Right hindlimb (tissue), 1 donor: ENCODE measurements around the gene IRF2.

ENCODE experiments used
- DNase-seq: peaks from one replicate; pipeline ENCODE4 v3.0.0-alpha.2; 2018

IRF2 gene

DNA sequence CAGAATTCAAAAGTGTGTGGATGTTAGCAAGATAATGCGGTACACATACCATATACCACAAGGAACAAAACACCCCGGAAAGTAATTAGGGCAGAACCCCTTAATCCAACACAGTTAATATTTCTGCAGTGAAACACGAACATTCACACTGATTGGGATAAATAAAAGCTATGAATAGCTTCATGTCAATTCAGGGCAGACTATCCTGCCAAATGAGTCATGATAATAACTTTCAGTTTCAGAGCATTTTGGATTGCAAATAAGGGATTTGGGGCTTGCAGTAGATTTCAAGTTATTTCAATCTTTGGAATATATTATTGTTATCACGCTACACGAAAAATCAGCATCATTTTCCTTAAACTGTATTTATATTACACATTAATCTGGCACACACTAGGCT lies 24.3 kb downstream of the IRF2 start:
- DNase-seq, result no peak

DNA sequence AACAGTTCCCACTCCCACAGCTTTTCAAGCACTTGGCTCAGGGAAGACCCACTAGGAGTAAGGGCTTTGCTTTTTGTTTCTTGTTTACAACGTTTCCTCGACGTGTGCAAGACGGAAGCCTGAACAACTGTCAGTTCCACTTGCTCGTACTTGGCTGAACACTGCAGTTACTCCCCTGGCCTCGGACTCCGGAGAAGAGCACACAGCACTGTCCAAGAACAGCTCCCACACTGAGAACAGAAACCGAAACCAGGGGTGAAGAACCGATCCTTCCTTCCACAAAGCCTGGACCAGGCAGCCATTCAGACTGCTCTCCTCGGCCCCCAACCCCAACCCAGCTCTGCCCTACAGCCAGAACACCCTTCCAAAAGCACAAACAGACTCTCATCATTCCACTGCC lies 25.5 kb downstream of the IRF2 start:
- DNase-seq, result peak; percentile 80

GRCh38 chr4:184448141-184448540 lies 26.2 kb downstream of the IRF2 start:
- no peak for DNase-seq

DNA sequence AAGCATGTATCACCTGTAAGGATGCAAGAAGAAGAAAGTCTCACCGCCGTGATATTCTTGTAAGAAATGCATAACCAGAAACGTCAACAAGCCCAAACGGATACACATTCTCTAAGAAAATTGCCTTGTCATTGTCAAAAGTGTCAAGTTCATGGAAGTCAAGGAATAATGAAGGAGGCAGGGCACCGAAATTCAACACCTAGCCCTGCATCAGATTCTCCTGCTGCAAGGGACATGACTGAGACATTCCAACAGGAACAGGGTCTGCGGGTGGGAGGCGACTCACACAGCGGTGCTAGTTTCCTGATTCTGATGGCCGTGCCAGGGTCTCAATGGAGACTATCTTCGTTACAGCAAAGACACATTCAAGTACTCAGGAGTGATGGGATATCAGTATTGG lies 26.7 kb downstream of the IRF2 start:
- DNase-seq, result no peak

DNA sequence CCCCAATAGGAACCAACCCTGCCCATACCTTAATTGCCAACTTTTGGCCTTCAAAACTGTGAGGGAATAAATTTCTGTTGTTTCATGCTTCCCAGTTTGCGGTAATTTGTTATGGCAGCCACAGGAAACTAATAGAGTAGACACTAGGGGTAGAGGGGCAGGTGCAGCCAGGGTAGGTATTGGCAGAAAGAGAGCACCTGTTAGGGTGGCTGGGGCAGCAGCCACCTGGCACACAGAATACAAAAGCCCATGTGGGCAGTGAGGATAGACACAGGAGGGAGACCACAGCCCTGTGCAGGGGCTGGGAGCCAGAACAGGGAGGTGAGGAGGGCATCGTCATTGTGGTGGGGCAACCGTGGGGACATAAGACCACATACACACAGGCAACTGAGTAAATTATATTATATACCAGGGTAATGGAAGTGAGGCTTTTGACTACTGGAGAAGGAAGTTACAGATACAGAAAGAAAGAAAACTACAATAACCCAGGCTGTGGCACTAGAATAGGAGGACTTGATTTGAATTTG lies 28.2 kb downstream of the IRF2 start:
- DNase-seq, result no peak

GRCh38 chr4:184444953-184445309 lies 29.4 kb downstream of the IRF2 start:
- no peak for DNase-seq

GRCh38 chr4:184444215-184444952 lies 30.0 kb downstream of the IRF2 start:
- no peak for DNase-seq

DNA sequence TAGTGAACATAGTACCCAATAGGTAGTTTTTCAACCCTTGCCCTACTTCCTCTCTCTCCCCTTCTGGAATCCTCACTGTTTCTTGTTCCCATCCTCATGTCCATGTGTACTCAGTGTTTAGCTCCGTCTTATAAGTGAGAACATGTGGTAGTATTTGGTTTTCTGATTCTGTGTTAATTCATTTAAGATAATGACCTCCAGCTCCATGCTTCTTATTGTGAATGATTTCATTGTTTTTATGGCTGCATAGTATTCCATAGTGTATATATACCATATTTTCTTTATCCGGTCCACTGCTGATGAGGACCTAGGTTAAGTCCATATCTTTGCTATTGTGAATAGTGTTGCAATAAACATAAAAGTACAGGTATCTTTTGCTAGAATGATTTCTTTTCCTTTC lies 31.0 kb downstream of the IRF2 start:
- DNase-seq, result no peak

DNA sequence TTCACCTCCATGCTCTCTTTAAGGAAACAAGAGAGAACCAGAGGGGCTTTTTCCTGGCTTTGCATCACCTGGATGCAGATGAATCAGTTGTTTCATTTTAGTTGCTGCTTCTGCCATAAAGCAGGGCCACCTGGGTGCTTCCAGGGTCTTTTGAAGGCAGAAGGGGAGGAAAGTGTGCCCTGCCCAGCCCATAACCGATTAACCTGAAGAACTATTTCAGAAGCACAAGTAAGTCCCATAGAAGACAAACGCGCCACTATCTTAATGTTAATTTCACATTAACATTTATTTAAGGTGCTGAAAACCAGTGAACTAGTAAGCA lies 32.1 kb downstream of the IRF2 start:
- DNase-seq, result no peak

- DNase-seq, result peak; percentile 39
Measured at GRCh38 chr4:184441461-184442313, 32.7 kb downstream of the IRF2 start.

DNA sequence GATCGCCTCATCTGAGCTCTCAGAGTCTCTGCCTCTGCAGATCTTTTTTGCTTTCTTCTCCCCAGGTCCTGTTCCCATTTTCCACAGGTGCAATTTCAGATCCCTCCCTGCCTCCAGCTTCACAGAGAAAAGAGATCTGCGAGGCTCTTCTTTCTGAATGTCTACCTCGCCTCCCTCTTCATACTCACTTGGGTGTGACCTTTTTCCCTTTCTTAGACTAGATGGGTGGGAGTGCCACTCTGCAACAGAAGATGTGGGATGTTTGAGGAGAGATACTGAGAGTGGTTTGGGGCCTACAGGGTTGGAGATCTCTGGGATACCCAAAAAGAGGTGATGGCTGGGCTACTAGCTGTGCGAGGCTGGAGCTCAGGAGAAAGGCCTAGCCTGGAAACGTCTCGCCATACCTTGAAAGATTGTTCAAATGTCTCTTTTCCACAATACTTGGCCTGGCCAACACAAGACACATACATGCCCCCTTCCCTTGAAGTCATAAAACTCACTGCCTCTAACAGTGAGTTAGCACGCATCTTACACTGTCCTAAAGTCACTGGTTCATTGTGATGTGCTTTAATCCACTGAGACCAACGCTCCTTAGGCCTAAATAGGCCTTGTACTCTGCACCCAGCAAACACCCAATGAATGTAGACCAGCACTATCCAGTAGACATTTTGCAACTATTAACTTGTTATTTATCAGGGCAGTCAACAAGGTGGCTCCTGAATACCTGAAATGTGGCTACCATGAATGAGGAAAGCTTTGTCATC lies 33.6 kb downstream of the IRF2 start:
- DNase-seq, result no peak

- DNase-seq, result peak; percentile 63
Measured at GRCh38 chr4:184439856-184440594, 34.3 kb downstream of the IRF2 start.

GRCh38 chr4:184439386-184439785 lies 35.0 kb downstream of the IRF2 start:
- no peak for DNase-seq

GRCh38 chr4:184438375-184438774 lies 36.0 kb downstream of the IRF2 start:
- no peak for DNase-seq

DNA sequence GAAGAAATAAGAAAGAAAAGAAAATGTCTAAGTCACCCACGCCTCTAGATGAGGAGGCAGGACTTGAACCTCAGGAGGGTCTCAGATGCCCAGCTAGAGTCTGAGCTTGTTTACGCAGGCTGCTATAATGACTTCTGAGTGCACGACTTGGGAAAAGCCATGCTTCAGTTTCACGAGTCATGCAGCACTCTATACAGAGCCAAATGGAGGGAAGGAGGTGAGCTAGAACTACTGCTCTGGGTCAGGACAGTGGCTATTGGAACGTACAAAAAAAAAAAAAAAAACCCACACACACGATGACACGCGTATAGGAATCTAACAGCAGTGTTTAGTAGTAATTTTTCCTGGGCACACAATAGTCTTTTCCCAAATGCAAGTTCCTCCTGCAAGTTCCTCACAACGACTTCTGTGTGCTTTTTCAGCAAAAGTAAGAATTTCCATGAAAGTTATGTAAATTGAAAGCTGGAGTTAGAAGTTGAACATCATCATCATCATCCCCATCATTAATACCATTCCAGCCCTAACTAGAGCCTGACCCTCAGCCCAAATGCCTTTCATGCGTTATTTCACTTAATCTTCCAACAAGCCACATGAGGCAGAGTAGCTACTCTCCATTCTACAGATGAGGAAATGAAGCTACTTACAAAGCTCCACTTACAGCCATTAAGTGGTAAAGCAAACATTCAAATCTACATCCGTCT lies 36.6 kb downstream of the IRF2 start:
- DNase-seq, result no peak

GRCh38 chr4:184434501-184435066 lies 39.8 kb downstream of the IRF2 start:
- no peak for DNase-seq

- DNase-seq, result no peak
Measured at GRCh38 chr4:184434021-184434420, 40.3 kb downstream of the IRF2 start.

DNA sequence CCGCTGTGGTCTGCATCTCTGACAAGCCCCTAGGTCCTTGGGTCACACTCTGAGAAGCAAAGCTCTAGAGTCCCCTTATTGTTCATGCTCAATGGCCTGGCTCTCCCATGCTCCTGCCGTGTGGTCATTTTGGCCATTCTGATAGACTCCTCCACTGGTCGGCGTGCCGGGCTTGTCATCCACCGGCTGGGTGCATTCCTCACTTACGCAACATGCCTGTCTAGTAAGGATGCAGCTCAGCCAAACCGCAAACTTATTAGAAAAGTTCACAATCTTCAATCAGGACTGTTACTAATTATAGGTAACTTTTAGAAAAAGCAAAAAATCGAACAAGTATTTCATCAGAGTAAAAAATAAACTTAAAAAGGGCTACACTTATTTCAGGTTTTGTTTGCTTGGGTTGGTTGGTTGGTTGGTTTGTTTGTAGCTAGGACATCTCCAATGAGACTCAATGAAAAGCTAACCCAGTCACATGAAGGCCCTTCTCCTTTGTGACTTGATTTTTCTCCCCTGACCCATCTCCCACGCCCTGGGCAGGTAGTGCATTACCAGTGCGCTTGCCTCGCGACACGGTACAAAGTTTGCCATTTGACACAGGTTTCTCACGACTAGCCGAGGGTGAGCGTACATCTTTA lies 41.0 kb downstream of the IRF2 start:
- no peak for DNase-seq

- DNase-seq, result no peak
Measured at GRCh38 chr4:184432127-184432922, 42.0 kb downstream of the IRF2 start.

- DNase-seq, result no peak
Measured at GRCh38 chr4:184430163-184430562, 44.2 kb downstream of the IRF2 start.
